Loucy (cell line): ENCODE measurements around the gene SLC35F3.

Source experiments
- EZH2phosphoT487 ChIP-seq: fragments of 200-600 bp; IDR thresholded peaks from 2 replicates; pipeline ENCODE4 v1.6.1; 2018; ENCODE audit warnings: antibody characterized with exemption, mild to moderate bottlenecking, moderate library complexity, borderline replicate concordance
- TF ChIP-seq, protein P1 (sequence below): fragments of 200-600 bp; sonication (generic); conservative IDR thresholded peaks from 2 replicates; pipeline ENCODE4 v1.5.1; 2014; ENCODE audit warnings: mild to moderate bottlenecking, antibody characterized with exemption, low read length

DNA sequence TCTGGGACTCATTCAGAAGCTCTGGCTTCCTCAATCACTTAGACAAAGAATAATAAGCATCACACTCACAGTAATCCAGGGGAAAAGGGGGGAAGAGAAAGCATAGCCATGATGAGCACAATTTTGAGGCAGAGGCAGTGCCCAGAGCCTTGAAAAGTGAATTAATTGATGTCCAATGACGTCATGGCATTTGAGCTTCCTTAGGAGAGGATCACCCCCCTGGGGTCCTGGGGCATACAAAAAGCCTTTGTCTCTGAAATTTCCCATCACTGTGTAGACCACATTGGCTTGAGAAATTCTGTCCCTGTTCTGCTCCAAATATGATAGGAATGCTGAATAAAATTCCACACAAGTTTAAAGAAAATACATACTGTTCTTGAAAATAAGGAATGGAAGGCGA lies 384.5 kb downstream of the SLC35F3 start:
- no peak for TF ChIP-seq EZH2phosphoT487
- TF ChIP-seq, protein P1, sequence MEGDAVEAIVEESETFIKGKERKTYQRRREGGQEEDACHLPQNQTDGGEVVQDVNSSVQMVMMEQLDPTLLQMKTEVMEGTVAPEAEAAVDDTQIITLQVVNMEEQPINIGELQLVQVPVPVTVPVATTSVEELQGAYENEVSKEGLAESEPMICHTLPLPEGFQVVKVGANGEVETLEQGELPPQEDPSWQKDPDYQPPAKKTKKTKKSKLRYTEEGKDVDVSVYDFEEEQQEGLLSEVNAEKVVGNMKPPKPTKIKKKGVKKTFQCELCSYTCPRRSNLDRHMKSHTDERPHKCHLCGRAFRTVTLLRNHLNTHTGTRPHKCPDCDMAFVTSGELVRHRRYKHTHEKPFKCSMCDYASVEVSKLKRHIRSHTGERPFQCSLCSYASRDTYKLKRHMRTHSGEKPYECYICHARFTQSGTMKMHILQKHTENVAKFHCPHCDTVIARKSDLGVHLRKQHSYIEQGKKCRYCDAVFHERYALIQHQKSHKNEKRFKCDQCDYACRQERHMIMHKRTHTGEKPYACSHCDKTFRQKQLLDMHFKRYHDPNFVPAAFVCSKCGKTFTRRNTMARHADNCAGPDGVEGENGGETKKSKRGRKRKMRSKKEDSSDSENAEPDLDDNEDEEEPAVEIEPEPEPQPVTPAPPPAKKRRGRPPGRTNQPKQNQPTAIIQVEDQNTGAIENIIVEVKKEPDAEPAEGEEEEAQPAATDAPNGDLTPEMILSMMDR = no peak
